GM21515 (cell line): ENCODE measurements around the gene SLC6A3.
"Not testable (repeated sequence)": the region's sequence is repeated elsewhere in the genome, so short reads cannot be mapped to it uniquely, and the experiment has no call there.

Experiments used
- ATAC-seq: cut with Tn5 transposase; IDR thresholded peaks from one replicate; pipeline ENCODE4 v1.9.1; 2021; ENCODE audit not compliant: unreplicated experiment

SLC6A3 gene

DNA sequence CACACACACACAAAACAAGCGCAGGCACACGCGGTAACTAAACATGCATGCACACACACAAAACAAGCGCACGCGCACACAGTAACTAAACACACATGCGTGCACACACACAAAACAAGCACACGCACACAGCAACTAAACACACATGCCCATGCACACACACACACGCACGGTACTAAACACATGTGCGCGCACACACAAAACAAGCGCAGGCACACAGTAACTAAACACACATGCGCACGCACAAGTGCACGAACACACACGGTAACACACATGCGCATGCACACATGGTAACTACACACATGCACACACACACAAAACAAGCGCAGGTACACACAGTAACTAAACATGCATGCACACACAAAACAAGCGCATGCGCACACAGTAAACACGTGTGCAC, 19.9 kb upstream of the SLC6A3 start:
- no peak for ATAC-seq

DNA sequence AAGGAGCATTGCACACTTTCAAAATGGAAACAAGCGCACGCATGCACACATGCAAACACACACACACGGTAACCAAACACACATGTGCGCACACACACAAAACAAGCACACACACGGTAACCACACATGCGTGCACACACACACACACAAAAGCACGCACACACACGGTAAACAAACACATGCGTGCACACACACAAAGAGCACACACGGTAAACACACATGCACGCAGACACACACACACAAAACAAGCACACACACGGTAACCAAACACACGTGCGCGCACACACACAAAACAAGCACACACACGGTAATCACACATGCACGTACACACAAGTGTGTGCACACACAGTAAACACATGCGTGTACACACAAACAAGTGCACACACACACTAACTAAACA, 19.3 kb upstream of the SLC6A3 start:
- ATAC-seq = no peak

DNA sequence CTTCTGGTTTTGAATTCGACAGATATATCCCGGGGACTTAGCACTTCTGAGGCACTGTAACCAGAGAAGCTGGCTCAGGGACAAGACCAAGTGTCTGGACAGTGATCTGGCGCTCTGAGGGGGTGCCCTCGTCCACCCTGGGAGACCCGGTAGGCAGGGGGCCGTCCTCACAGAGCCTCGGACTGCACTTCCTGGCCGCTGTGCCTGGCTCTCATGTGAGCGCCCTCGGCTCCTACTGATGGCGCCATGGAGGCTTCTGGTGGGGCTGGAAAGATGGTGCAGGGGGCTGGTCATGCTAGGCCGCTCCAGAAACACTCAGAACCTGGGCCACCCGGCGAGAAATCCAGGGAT, 18.8 kb upstream of the SLC6A3 start:
- no peak for ATAC-seq

DNA sequence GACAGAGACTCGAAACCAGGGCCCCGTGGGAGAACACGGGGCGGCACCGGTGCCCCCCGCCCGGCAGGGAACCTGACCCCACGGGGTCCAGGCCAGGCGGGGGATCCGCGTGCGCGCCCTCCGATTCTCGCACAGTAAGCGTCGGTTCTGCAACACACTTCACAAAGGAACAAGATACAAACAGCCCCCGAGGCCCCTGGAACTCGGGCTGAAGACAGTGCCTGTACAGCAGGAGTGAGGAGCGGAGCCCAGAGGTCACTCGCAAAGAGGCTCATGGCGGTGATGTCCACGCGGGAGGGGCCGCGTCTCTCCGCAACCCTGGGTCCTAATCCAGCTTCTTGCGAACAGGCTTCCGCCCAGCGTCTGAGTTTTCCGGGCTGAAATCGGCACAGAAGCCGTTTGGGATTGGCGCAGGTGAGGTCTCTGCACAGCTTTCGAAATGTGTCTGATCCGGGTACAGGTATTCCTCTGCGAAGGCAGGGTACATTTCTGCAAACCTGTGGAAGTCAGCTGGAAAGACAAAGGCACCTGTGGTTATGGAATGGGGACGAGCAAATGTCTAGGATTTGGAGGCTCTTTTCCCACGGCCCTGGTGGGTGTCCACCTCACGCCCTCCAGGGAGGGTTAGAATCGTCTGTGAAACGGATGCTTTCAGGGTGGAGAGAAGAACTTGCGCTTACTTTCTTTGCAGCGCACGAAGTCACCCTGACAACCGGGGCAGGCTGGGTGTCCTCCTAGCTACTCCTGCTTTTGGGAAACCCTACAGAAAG, 18.3 kb upstream of the SLC6A3 start:
- no peak for ATAC-seq

DNA sequence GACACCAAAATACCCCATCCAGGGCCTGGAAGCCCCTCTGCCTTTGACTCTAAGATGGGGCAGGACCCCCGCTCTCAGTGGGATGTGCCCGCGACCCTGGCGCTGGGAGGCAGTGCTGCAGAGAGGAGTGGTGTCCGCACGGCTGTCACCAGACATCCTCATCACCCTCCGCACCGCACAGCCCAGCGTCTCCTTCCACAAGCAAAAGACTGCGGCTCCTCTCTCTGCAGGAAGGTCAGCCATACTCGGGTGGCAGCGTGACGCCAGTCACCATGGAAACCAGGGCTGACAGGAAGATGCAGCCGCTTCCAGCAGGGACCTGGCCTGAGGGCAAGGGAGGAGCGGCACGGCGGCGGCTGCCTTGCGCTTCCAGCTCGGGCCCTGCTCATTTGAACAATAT, 17.1 kb upstream of the SLC6A3 start:
- ATAC-seq = no peak

DNA sequence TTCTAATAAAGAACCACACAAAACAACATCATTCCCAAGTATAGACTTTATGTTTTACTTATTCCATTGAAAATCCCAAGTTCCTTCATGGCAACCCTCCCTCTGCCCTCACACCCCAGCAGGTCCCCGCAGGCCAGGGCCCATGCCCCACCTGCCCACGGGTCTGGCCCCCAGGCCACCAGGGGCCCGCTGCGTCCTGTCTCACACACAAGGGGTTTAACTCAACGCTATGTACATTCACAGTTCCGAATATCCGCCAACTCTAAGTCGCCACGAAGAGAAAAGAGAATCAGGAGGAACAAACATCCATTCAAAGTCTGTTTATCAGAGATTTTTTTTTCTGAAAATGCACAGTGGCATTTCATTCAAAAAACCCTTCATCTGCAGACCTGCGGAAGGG, 16.2 kb upstream of the SLC6A3 start:
- ATAC-seq = no peak

DNA sequence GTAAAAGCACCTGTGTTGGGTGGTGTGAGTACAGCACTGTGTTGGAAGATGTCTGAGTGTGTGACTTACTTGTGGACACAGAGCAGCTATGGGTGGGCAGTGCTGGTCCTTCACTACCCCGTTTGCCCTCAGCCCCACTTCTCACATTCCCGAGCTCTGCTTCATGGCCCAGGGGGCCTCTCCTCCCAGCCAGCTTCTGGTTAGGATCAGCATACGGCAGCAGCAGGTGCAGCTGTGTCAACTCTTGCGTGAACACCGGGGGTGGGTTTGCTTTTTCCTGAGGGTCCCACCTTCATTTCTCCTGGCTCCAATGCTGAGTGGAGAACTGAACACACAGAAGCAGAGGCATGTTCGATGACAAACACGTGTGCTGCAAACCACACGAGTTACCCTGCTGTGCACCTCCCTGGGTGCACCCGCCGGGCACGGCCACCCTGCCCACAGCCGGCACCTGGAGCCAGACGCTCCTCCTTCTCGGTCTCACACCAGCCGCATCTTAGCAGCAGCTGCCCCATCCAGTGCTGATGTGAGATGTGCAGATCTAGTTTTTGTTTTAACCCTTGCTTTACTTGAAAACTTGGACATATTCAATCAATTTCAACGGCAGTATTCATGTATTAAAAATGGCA, 14.9 kb upstream of the SLC6A3 start:
- ATAC-seq = no peak

DNA sequence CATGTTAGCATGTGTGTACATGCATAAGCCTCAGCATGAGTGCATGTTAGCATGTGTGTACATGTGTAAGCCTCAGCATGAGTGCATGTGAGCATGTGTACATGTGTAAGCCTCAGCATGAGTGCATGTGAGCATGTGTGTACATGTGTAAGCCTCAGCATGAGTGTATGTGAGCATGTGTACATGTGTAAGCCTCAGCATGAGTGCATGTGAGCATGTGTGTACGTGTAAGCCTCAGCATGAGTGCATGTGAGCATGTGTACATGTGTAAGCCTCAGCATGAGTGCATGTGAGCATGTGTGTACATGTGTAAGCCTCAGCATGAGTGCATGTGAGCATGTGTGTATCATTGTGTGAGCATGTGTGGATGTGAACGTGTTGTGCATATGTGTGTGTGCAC, 14.2 kb upstream of the SLC6A3 start:
- ATAC-seq = not testable (repeated sequence)

DNA sequence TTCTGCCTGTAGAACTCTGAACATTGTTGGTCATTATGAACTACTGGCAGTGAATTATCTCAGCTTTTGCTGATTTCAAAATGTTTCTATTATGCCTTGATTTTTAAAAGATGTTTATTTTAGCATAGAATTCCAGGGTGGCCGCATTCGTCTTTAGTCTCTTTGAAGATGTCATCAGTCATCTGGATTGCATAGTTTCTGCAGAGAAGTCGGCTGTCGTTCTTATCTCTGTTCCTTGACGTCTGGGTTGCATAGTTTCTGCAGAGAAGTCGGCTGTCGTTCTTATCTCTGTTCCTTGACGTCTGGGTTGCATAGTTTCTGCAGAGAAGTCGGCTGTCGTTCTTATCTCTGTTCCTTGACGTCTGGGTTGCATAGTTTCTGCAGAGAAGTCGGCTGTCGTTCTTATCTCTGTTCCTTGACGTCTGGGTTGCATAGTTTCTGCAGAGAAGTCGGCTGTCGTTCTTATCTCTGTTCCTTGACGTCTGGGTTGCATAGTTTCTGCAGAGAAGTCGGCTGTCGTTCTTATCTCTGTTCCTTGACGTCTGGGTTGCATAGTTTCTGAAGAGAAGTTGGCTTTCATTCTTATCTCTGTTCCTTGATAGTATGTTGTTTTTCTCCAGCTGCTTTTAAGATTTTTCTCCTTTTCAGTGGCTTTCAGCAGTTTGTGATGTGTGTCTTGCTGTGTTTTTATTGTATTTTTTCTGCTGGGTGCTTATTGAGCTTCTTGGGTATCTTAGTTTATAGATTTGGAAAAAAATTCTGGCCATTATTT, 11.1 kb upstream of the SLC6A3 start:
- ATAC-seq = not testable (repeated sequence)

DNA sequence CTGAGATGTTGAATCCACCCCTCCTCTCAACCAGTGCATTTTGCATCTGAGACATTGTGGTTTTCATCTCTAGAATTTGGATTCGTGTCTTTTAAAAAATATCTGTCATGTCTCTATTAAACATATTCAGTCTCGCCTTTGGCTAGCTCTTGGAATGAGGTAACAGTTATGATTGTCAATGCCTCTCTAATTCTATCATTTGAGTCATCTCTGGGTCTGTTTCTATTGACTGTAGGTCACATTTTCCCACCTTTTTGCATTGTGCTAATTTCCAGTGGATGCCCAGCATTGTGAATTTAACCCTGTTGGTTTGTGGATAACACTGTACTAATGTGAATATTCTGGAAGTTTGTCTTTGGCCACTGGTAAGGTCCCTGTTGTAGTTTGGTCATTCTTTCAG, 8.4 kb upstream of the SLC6A3 start:
- ATAC-seq = no peak

DNA sequence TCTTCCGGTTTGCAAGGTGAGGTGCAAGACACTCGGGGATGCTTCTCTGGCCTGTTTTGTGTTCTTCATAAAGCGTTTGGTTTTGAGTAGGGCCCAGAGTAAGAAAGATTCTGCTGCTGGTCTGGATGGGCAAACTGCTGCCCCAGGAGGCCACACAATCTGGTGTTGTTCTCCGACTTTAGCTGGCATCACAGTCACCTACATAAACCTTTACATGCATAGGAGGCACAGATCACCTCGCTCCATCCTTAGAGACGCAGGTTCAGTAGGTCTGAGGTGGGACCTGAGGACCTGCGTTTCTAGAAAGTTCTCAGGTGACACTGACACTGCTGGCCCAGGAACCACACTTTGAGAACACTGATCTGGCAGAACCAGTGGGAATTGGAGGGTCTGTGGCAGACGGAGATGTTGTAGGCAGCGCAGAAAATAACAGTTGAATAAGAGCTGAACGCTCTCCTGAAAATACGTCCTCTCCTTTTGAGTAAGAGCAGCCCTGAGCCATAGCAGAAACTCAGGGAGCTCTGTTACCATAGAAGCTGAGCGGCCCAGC, 3.9 kb upstream of the SLC6A3 start:
- no peak for ATAC-seq

DNA sequence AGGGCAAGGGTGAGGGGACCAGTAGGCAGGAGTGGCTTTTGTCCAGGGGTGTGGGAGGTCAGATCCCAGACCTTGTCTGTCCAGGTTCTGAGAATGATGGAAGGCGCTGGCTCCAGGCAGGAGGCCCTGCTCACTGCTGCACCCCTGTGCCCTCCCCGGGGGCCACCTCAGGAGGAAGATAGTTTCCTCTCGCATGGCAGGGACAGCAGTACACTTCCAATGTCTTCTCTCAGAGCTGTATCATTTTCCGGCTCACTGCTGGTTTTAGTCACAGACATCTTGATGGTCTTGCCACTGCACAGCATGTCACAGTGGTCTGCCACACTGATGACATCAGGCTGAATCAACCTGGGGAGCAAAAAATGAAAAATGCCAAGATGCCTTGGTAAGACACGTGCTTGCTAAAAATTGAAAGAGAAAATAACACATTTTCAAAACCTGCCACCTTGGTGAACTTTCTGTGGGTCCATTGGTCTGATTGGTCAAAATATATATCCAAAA, 3.3 kb upstream of the SLC6A3 start:
- ATAC-seq = no peak

DNA sequence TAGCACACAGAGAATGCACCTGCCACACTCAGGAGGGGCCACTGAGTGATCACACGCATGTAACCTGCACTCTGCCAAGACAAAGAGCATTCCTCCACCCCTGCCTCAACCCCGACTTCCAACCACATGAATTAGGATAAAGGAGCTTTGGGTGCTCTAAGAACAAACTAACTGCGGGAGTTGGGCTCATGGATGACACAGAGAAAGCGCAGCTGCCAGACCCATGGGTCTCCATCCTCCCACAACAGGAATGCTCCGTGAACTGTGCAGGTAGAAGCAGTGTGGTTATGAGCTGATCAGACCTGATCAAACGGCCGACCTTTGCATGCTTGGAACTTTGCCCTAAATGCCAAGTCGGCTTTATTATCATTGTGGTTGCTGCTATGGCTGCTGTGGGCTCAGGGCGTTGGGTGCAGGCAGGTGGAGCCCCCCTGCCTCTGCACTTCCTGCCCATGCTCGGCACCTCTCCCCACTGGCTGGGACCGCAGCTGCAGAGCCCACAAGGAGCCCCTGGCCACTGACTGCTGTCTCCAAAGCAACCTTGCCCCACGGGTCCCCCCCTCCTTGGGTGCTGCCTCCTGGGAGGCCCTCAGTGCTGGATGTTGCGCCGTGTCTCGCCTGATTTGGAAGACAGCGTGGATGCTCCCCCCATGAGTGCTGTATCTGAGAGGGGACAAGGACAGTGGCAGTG, 2.6 kb upstream of the SLC6A3 start:
- ATAC-seq = no peak

DNA sequence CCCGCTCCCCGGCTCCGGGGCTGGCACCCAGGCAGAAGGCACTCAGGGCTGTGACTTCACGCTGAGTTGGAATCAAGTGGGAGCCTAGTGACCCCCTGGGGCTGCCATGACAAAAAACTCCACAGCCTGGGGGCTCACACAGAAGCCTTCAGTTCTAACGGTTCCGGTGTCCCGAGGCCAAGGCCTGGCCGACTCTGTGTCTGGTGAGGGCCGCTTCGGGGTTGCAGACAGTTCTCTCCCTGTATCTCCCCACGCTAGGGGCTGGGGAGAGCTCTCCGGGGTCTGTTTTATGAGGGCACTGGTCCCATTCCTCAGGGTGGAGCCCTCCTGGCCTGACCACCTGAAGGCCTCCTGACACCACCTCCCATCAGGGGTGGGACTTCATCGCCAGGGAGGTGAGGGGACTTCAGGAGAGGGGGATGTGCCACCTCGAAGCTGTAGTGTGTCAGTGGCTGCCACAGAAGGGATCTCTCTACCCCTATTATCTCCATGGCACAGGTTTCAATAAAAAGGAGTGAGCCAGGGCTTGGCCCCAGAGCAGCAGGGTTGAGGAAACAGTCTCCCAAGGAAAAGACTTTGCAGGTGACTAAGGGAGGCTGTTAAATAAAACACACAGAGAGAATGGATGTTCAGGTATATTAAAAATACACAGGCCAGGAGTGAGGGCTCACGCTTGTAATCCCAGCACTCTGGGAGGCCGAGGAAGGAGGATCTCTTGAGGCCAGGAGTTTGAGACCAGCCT, 1.5 kb upstream of the SLC6A3 start:
- ATAC-seq = no peak

DNA sequence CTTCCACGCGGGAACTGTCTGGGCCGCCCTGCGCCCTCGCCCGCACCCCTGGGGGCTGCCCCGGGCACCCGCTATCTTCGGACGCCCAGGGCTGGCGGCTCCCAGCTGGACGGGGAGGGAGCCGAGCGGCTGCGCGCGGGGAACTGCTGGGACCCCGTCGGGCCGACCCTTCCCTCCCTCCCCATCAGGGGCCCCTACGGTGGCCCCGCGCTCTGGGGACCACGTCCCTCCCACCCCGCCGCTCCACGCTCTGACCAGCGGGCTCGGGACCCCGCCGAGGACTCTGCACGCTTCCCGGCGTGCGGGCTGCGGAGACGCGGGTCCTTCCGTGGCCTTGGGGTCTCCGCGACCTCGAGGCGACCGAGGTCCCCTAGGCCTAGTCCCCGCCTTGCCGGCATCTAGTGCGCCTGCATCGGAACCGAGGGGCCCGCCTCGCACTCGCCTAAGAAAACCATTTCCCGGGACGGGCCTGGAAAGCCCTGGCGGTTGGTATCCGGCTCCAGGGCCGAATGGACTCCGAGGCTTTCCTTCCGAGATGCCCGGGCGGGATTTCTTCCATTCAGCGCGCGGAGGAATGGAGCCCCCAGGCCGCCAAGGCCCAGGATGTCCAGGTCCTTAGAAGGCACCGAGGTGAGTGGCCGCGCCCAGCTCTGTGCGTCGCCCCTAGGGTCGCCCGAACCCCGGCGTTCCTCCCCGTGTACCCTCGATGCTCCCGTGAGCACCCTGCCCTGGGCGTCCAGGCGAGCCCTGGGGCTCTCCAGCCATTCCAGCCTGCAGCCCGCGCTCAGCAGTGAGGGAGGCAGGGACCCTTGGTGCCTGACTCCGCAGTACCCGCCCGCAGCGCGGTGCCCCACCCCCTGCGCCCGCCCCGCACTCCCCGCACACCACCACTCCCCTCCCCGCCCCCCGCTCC, 705 bp upstream of the SLC6A3 start:
- ATAC-seq = no peak

DNA sequence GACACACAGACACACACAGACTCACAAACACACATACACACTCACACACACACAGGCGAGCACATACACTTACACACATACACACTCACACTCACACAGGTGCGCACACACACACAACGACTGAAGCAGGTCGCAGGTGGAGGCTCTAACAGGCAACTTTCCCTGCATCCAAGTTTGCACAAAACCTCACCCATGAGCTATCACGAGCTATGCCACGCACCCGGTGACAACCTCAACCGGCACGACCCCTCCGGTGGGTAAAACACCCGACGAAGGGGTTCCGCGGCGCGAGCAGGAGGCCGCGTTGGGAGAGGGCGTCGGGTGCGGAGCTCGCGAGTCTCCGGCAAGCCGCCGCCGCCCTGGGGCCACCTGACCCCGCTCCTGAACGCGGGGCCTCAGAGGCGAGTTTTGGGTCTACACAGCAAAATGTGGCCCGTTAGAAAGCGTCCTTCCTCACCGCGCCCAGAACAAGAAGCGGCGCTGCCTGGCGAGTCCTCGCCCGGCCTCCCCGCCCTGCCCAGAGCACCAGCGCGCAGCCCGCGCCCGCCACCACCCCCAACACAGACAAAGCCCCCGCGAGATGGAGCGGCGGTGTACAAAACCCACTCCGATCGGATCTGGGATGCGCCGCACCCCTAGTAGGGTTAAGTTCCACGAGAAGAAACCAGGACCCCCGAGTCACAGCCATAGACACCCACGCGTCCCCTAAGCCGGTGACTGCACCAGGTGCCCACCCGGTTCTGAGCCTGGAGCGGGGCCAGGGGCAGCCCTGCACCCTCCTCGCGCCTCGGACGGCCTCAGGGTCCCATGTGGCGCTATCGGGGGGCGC, 665 bp downstream of the SLC6A3 start:
- ATAC-seq = no peak

DNA sequence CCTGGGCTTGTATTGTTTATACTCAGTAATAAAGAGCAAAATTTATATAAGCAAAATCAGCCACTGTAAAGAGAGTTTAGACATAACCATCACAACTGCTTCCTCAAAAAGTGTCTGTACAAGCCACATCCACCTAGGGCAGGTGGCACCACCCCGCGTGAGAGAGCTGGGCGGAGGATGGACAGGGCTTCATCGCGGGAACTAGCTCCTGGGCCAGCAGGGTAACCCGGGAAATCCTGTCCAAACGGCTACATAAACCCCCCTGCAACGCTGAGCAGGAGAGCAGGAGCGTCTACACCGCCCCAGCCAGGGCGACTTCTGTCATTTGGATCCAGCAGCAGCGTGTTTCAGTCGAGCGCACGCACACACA, 1.3 kb downstream of the SLC6A3 start:
- ATAC-seq = no peak

DNA sequence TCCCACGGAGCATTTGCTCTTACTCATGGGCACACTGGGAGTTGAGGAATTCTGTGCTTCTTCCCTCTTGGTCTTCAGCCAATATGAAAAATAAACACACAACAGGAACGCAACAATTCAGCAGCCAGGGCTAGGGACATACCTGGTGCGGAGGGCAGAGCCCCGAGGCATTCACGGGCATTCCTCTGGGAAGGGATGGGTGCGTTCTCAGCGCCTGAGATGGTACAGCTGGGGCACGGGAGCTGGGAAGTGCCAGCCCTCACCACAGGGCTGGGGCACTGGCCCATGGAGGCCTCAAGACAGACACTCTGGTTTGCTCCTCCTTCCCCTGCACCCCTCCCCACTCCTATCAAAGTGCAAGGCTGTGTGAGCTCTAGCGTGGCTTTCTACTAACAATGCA, 2.1 kb downstream of the SLC6A3 start:
- ATAC-seq = no peak
